ENCODE data around the gene PLOD1. TPM values are rescaled to one million over a fixed set of nuclear protein-coding genes. Genes with fewer than 3 reads are reported as not detected.

The PLOD1 gene
- total RNA-seq, 1 donor from 2014 or later = 203 TPM

- Mint-ChIP-seq H3K36me3 (peaks cover 38% of the 10 kb centered on the region), H3K4me1 (no peaks in the 10 kb centered on the region), H3K9me3 (no peaks in the 10 kb centered on the region), H3K27me3 (ENCODE audit: low read depth) (no peaks in the 10 kb centered on the region), H3K4me3 (no peak overlapping the region), H3K27ac (no peak overlapping the region)
- TF ChIP-seq, protein P1, sequence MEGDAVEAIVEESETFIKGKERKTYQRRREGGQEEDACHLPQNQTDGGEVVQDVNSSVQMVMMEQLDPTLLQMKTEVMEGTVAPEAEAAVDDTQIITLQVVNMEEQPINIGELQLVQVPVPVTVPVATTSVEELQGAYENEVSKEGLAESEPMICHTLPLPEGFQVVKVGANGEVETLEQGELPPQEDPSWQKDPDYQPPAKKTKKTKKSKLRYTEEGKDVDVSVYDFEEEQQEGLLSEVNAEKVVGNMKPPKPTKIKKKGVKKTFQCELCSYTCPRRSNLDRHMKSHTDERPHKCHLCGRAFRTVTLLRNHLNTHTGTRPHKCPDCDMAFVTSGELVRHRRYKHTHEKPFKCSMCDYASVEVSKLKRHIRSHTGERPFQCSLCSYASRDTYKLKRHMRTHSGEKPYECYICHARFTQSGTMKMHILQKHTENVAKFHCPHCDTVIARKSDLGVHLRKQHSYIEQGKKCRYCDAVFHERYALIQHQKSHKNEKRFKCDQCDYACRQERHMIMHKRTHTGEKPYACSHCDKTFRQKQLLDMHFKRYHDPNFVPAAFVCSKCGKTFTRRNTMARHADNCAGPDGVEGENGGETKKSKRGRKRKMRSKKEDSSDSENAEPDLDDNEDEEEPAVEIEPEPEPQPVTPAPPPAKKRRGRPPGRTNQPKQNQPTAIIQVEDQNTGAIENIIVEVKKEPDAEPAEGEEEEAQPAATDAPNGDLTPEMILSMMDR (IDR thresholded peaks at IDR 0.05; ENCODE audit: unreplicated experiment) = no peak
- DNase-seq (ENCODE audit: low spot score in 2 of 2, unreplicated experiment in 2 of 2) = no peak
Observed at GRCh38 chr1:11952455-11953109, 18.1 kb downstream of the PLOD1 start.

- DNase-seq (ENCODE audit: low spot score in 2 of 2, unreplicated experiment in 2 of 2) = no peak
- no peaks in the 10 kb centered on the region for H3K9me3 Mint-ChIP-seq
- H3K36me3 Mint-ChIP-seq = peaks cover 23% of the 10 kb centered on the region
- H3K27ac Mint-ChIP-seq = no peak overlapping the region
- no peak overlapping the region for H3K4me3 Mint-ChIP-seq
- TF ChIP-seq, protein P1 (IDR thresholded peaks at IDR 0.05; ENCODE audit: unreplicated experiment) = no peak
- H3K27me3 Mint-ChIP-seq (ENCODE audit: low read depth) = no peaks in the 10 kb centered on the region
- peaks cover under 1% of the 10 kb centered on the region for H3K4me1 Mint-ChIP-seq
Observed at GRCh38 chr1:11955221-11955620, 20.7 kb downstream of the PLOD1 start.

- DNase-seq (ENCODE audit: low spot score in 2 of 2, unreplicated experiment in 2 of 2) = no peak
- no peaks in the 10 kb centered on the region for H3K27me3 Mint-ChIP-seq (ENCODE audit: low read depth)
- H3K36me3 Mint-ChIP-seq = peaks cover 16% of the 10 kb centered on the region
- no peak overlapping the region for H3K4me3 Mint-ChIP-seq
- TF ChIP-seq, protein P1 (IDR thresholded peaks at IDR 0.05; ENCODE audit: unreplicated experiment) = no peak
- H3K4me1 Mint-ChIP-seq = peaks cover 9% of the 10 kb centered on the region
- H3K27ac Mint-ChIP-seq = no peak overlapping the region
- no peaks in the 10 kb centered on the region for H3K9me3 Mint-ChIP-seq
Observed at GRCh38 chr1:11957398-11957797, 22.9 kb downstream of the PLOD1 start.

DNA sequence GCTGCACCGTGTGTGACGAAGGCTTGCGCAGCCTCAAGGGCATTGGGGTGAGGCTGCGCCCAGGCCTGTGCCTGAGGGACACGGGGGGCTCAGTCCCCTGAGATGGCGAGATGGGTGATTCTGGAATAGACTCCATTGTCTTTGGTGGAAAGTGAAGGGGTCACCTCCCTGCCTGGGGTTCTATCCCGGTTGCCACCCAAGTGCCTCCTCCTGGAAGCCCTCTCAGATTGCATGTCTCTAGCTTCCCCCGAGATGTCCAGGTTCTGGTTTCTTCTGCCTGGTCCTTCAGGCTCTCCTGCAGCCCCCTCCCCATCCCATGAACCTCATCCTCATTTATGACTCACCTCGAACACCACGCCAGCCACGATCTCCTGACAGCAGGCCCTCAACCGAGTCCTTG, 23.4 kb downstream of the PLOD1 start:
- H3K27ac Mint-ChIP-seq = no peak overlapping the region
- peaks cover 12% of the 10 kb centered on the region for H3K36me3 Mint-ChIP-seq
- no peak overlapping the region for H3K4me3 Mint-ChIP-seq
- DNase-seq (ENCODE audit: low spot score in 2 of 2, unreplicated experiment in 2 of 2) = no peak
- H3K4me1 Mint-ChIP-seq = peaks cover 9% of the 10 kb centered on the region
- H3K27me3 Mint-ChIP-seq (ENCODE audit: low read depth) = no peaks in the 10 kb centered on the region
- H3K9me3 Mint-ChIP-seq = no peaks in the 10 kb centered on the region
- TF ChIP-seq, protein P1 (IDR thresholded peaks at IDR 0.05; ENCODE audit: unreplicated experiment) = no peak

DNA sequence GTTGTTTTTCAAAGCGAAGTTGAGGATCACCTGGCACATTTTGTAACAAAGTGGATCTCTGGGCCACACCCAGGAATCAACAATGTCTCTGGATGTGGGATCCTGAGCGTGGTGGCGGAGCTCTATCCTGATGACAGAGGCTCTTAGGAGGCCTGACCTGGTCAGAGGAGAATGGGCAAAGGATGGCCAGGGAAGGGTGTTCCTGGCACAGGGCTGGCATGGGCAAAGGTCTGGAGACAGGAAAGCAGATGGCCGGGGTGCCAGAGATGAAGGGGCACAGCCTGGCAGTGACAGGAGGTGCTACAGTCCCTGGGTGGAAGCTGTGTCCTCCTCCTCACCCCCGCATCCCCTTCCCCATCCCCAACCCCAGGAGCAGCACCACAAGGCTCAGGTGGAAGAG, 25.8 kb downstream of the PLOD1 start:
- no peak overlapping the region for H3K4me3 Mint-ChIP-seq

More for the DNA sequence above, 25.8 kb downstream of the PLOD1 start:
- no peak overlapping the region for H3K27ac Mint-ChIP-seq
- H3K36me3 Mint-ChIP-seq = peaks cover 17% of the 10 kb centered on the region
- TF ChIP-seq, protein P1 (IDR thresholded peaks at IDR 0.05; ENCODE audit: unreplicated experiment) = no peak
- no peaks in the 10 kb centered on the region for H3K9me3 Mint-ChIP-seq
- no peaks in the 10 kb centered on the region for H3K27me3 Mint-ChIP-seq (ENCODE audit: low read depth)
- DNase-seq (ENCODE audit: low spot score in 2 of 2, unreplicated experiment in 2 of 2) = no peak
- H3K4me1 Mint-ChIP-seq = peaks cover 9% of the 10 kb centered on the region
